ENCODE measurements around the gene SHCBP1L.
"Not testable (repeated sequence)": the region's sequence is repeated elsewhere in the genome, so short reads cannot be mapped to it uniquely, and the experiment has no call there.

SHCBP1L gene

GRCh38 chr1:182965096-182965495 lies 12.1 kb upstream of the SHCBP1L start:
- H3K36me3 ChIP-seq (ENCODE audit: control insufficient read depth, insufficient read depth, low read length): no peaks in the 10 kb centered on the region
- no peak overlapping the region for H3K4me3 ChIP-seq (ENCODE audit: extremely low read depth, insufficient read depth, low read length, poor library complexity, severe bottlenecking)
- no peaks in the 10 kb centered on the region for H3K9me3 ChIP-seq (ENCODE audit: control insufficient read depth, low read length)
- H3K4me1 ChIP-seq (ENCODE audit: control insufficient read depth, insufficient read depth, low read length, poor library complexity, severe bottlenecking): peaks cover 4% of the 10 kb centered on the region
- WGBS, 2 experiments (ENCODE audit: insufficient coverage in 2 of 2): 80% methylated on average over 1 of the region's 1 CpG; no CpG with 5 or more reads in 1 of the 2 experiments
- H3K27ac ChIP-seq (ENCODE audit: low read depth, low read length, severe bottlenecking): no peak overlapping the region

DNA sequence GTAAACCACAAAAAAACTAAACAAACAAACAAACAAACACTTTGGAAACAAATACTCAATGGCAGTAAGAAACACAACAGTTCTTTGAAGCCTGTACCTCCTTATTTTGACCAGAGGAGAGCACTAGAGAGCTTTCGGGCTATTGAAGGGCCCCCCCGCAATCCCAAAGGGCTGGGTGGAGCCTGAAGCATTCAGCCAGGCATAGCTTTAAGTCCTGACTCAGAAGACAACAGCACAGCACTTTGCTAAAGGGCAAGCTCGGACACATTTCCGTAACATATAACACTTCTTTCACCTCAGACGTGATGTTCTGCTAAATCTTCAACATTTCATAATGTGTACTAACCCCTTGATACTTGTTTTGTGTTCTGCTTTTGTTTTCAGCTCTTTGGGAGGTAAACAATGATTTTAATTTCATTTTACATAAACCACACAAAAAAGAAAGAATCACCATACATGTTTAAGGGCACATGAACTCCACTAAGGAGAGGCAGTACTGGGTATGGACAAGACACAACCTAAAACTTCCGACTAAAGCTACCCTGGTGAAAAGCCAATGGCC lies 9.7 kb upstream of the SHCBP1L start:
- Histone ChIP-seq H3K36me3 (ENCODE audit: control insufficient read depth, insufficient read depth, low read length) (no peaks in the 10 kb centered on the region), H3K4me1 (ENCODE audit: control insufficient read depth, insufficient read depth, low read length, poor library complexity, severe bottlenecking) (peaks cover 4% of the 10 kb centered on the region), H3K4me3 (ENCODE audit: extremely low read depth, insufficient read depth, low read length, poor library complexity, severe bottlenecking) (peak overlapping the region; percentile 11), H3K9me3 (ENCODE audit: control insufficient read depth, low read length) (peaks cover 4% of the 10 kb centered on the region), H3K27ac (ENCODE audit: low read depth, low read length, severe bottlenecking) (peak overlapping the region; percentile 53)
- 0 to 16% methylated on average over 3 to 6 of the region's 6 CpGs for WGBS, 2 experiments (ENCODE audit: insufficient coverage in 2 of 2)

DNA sequence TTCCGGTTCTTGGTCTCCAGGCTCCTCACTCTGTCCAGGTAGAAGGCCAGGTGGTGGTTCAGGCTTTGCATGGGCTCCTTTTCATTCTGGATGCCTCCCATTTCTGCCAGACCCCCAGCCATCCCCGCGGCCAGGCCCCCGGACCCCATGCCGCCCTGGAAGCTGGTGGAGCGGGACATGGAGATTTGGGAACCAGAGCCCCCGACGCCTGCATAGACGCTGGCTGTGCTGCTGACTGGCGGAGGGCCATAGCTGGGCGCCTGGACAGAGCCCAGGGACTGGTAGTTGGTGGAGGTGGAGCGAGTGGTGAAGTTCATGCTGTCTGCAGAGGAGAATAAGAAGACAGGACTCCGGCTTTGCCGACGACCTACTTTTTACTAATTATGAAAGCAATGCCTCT lies 7.1 kb upstream of the SHCBP1L start:
- 90 to 97% methylated on average over 9 to 10 of the region's 15 CpGs for WGBS, 2 experiments (ENCODE audit: insufficient coverage in 2 of 2)
- peaks cover 4% of the 10 kb centered on the region for H3K9me3 ChIP-seq (ENCODE audit: control insufficient read depth, low read length)
- no peak overlapping the region for H3K27ac ChIP-seq (ENCODE audit: low read depth, low read length, severe bottlenecking)
- peaks cover 4% of the 10 kb centered on the region for H3K4me1 ChIP-seq (ENCODE audit: control insufficient read depth, insufficient read depth, low read length, poor library complexity, severe bottlenecking)
- H3K4me3 ChIP-seq (ENCODE audit: extremely low read depth, insufficient read depth, low read length, poor library complexity, severe bottlenecking): no peak overlapping the region
- H3K36me3 ChIP-seq (ENCODE audit: control insufficient read depth, insufficient read depth, low read length): no peaks in the 10 kb centered on the region

DNA sequence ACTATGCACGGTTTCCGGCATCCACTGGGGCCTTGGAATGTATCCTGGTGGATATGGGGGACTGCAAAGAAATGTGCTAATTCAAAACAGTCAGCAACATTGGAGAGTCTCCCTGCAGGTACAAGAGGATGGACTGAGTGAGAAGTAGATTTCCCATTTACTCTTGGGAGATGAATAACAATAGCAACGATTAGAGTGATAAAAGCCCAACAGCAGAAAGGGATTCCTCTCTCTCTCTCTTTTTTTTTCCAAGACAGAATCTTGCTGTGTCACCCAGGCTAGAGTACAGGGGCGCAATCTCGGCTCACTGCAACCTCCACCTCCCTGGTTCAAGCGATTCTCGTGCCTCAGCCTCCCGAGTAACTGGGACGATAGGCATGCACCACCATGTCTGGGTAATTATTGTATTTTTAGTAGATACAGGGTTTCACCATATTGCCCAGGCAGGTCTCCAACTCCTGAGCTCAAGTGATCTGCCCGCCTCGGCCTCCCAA lies 5.0 kb upstream of the SHCBP1L start:
- Histone ChIP-seq H3K9me3 (ENCODE audit: control insufficient read depth, low read length) (peaks cover 4% of the 10 kb centered on the region), H3K4me3 (ENCODE audit: extremely low read depth, insufficient read depth, low read length, poor library complexity, severe bottlenecking) (no peak overlapping the region), H3K36me3 (ENCODE audit: control insufficient read depth, insufficient read depth, low read length) (no peaks in the 10 kb centered on the region), H3K4me1 (ENCODE audit: control insufficient read depth, insufficient read depth, low read length, poor library complexity, severe bottlenecking) (peaks cover 3% of the 10 kb centered on the region), H3K27ac (ENCODE audit: low read depth, low read length, severe bottlenecking) (no peak overlapping the region)
- WGBS, 2 experiments (ENCODE audit: insufficient coverage in 2 of 2): 36 to 58% methylated on average over 5 to 8 of the region's 11 CpGs

DNA sequence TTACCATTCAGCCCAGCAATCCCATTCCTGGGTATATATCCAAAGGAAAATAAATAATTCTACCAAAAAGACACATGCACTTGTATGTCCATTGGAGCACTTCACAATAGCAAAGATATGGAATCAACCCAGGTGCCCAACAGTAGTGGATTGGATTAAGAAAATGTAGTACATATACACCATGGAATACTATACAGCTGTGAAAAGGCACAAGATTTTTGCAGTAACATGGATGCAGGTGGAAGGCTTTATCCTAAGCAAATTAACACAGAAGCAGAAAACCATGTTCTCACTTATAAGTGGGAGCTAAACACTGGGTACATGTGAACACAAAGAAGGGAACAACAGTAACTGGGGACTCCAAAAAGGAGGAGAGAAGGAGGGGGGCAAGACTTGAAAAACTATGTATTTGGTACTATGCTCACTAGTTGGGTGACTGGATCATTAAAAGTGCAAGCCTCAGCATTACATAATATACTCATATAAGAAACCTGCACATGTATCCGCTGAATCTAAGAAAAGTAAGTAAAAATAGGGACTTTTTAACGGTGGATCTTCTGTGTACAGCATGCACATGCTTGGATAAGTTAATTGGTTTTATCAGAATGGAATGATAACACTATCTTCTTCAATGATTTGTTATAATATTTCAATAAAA lies 3.9 kb upstream of the SHCBP1L start:
- H3K27ac ChIP-seq (ENCODE audit: low read depth, low read length, severe bottlenecking): no peak overlapping the region
- WGBS, 2 experiments (ENCODE audit: insufficient coverage in 2 of 2): 100% methylated on average over 1 of the region's 2 CpGs; no CpG with 5 or more reads in 1 of the 2 experiments

GRCh38 chr1:182955596-182956588 lies 2.9 kb upstream of the SHCBP1L start:
- Histone ChIP-seq H3K4me3 (ENCODE audit: extremely low read depth, insufficient read depth, low read length, poor library complexity, severe bottlenecking) (no peak overlapping the region), H3K27ac (ENCODE audit: low read depth, low read length, severe bottlenecking) (no peak overlapping the region), H3K4me1 (ENCODE audit: control insufficient read depth, insufficient read depth, low read length, poor library complexity, severe bottlenecking) (no peaks in the 10 kb centered on the region), H3K36me3 (ENCODE audit: control insufficient read depth, insufficient read depth, low read length) (no peaks in the 10 kb centered on the region), H3K9me3 (ENCODE audit: control insufficient read depth, low read length) (peaks cover 4% of the 10 kb centered on the region)
- WGBS, 2 experiments (ENCODE audit: insufficient coverage in 2 of 2): 92 to 93% methylated on average over 4 to 8 of the region's 9 CpGs

More for the DNA sequence above, 3.9 kb upstream of the SHCBP1L start:
- Histone ChIP-seq H3K4me3 (ENCODE audit: extremely low read depth, insufficient read depth, low read length, poor library complexity, severe bottlenecking) (no peak overlapping the region), H3K4me1 (ENCODE audit: control insufficient read depth, insufficient read depth, low read length, poor library complexity, severe bottlenecking) (no peaks in the 10 kb centered on the region), H3K9me3 (ENCODE audit: control insufficient read depth, low read length) (peaks cover 4% of the 10 kb centered on the region), H3K36me3 (ENCODE audit: control insufficient read depth, insufficient read depth, low read length) (no peaks in the 10 kb centered on the region)

DNA sequence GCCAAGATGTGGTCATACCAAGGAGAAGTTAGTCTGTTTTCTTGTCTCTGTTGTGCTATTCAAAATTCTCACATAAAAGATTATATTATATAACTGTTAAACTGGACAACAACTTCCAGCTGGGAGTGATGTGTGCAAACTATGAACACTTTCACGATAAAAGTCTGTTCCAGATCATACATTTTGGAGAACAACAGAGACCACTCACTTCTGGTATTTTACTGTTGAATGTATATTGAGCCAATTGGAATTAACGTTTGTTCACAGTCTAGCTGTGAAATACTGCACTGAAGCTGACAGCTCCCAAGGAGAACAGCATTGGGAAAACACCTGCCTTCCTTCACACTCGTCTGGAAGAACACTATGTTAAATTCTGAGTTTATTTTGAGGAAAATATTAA lies 860 bp upstream of the SHCBP1L start:
- WGBS, 2 experiments (ENCODE audit: insufficient coverage in 2 of 2): 67 to 100% methylated on average over 1 of the region's 3 CpGs
- Histone ChIP-seq H3K9me3 (ENCODE audit: control insufficient read depth, low read length) (peaks cover 4% of the 10 kb centered on the region), H3K27ac (ENCODE audit: low read depth, low read length, severe bottlenecking) (no peak overlapping the region), H3K36me3 (ENCODE audit: control insufficient read depth, insufficient read depth, low read length) (no peaks in the 10 kb centered on the region), H3K4me3 (ENCODE audit: extremely low read depth, insufficient read depth, low read length, poor library complexity, severe bottlenecking) (no peak overlapping the region), H3K4me1 (ENCODE audit: control insufficient read depth, insufficient read depth, low read length, poor library complexity, severe bottlenecking) (no peaks in the 10 kb centered on the region)

DNA sequence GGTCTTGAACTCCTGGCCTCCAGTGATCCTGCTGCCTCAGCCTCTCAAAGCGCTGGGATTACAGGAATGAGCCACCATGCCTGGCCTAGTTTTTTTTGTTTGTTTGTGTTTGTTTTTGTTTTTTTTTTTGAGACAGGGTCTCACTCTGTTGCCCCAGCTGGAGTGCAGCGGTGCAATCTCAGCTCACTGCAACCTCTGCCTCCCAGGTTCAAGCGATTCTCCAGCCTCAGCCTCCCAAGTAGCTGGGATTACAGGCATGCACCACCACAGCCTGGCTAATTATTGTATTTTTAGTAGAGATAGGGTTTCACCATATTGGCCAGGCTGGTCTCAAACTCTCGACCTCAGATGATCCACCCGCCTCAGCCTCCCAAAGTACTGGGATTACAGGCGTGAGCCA lies 9.6 kb downstream of the SHCBP1L start:
- 94 to 100% methylated on average over 1 to 4 of the region's 6 CpGs for WGBS, 2 experiments (ENCODE audit: insufficient coverage in 2 of 2)
- not testable (repeated sequence) for H3K36me3 ChIP-seq (ENCODE audit: control insufficient read depth, insufficient read depth, low read length)

GRCh38 chr1:182942145-182942544 lies 10.8 kb downstream of the SHCBP1L start:
- H3K9me3 ChIP-seq (ENCODE audit: control insufficient read depth, low read length); H3K27ac ChIP-seq (ENCODE audit: low read depth, low read length, severe bottlenecking); H3K4me3 ChIP-seq (ENCODE audit: extremely low read depth, insufficient read depth, low read length, poor library complexity, severe bottlenecking); H3K4me1 ChIP-seq (ENCODE audit: control insufficient read depth, insufficient read depth, low read length, poor library complexity, severe bottlenecking); H3K36me3 ChIP-seq (ENCODE audit: control insufficient read depth, insufficient read depth, low read length): not testable (repeated sequence)
- WGBS, 2 experiments (ENCODE audit: insufficient coverage in 2 of 2): 7 to 10% methylated on average over 13 to 18 of the region's 25 CpGs

More for the DNA sequence above, 9.6 kb downstream of the SHCBP1L start:
- not testable (repeated sequence) for H3K4me1 ChIP-seq (ENCODE audit: control insufficient read depth, insufficient read depth, low read length, poor library complexity, severe bottlenecking); H3K27ac ChIP-seq (ENCODE audit: low read depth, low read length, severe bottlenecking); H3K9me3 ChIP-seq (ENCODE audit: control insufficient read depth, low read length); H3K4me3 ChIP-seq (ENCODE audit: extremely low read depth, insufficient read depth, low read length, poor library complexity, severe bottlenecking)

- no peaks in the 10 kb centered on the region for H3K9me3 ChIP-seq (ENCODE audit: control insufficient read depth, low read length)
- H3K4me1 ChIP-seq (ENCODE audit: control insufficient read depth, insufficient read depth, low read length, poor library complexity, severe bottlenecking): no peaks in the 10 kb centered on the region
- WGBS, 2 experiments (ENCODE audit: insufficient coverage in 2 of 2): no CpG with 5 or more reads among the region's 2 CpGs
- no peaks in the 10 kb centered on the region for H3K36me3 ChIP-seq (ENCODE audit: control insufficient read depth, insufficient read depth, low read length)
- H3K27ac ChIP-seq (ENCODE audit: low read depth, low read length, severe bottlenecking): no peak overlapping the region
- H3K4me3 ChIP-seq (ENCODE audit: extremely low read depth, insufficient read depth, low read length, poor library complexity, severe bottlenecking): no peak overlapping the region
Measured at GRCh38 chr1:182939413-182939812, 13.6 kb downstream of the SHCBP1L start.

Measured in mesodermal cell (in vitro differentiated cells).